NCI-H1694 treated with DMSO at 0.1 percent for 48 hours (cell line): ENCODE measurements around the gene ZBTB12.

ENCODE experiments used
- DNase-seq: peaks from one replicate; lab custom pipeline; 2025; lab: John Stamatoyannopoulos, UW

ZBTB12 gene

DNA sequence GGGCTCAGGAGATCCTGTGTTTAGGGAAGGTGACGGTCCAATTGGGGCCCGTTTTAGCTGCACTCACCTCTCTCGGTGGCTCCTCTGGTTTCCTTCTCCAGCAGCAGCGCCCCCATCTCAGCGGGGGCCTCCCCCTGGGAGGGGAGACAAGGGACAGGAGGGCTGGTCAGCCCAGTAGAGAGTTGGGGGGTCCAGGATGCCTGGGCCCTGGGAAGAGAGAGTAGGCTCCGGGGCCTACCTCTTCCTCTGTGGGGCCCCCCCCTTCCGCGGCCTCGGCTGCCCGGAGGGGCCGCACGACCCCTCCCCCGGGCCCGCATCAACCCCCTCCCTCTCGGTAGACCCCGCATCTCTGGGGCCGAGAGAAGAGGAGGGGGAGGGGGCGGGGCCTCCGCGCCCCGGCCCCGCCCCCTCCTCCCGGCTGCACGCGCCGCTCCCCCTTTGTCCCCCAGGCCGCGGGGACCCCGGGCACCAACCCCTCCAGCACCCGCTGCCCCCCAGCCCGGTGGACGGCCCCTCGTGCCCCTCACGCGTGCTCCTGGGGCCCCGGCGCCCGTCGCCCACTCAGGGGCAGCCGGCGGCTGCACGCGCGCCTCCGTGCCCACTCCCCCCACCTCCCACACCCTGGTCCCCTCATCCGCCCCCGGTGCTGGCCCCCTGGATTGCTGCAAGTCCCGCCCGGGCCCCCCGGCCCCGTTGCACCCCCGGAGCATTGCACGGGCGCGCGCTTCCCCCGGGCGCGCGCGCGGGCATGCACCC, 4.9 kb downstream of the ZBTB12 start:
- no peak for DNase-seq

GRCh38 chr6:31896493-31896855, 5.4 kb downstream of the ZBTB12 start:
- no peak for DNase-seq

DNA sequence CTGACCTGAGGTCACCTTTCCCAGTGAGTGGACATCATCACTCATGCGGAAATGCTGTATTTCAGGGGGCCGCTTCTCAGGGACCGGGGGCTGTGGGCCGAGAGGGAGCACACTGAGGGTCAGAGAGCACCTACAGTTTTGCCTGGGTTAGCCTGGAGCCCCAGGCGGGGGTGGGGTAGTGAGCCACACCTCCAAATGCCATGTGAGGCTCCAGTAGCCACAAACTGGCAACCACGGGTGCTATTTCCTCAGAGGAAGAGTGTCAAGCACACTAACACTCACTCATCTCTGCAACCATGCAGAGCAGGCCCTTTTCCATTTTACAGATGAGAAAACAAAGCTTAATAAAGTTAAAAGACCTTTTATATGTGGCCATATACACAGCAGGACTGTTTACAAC, 9.1 kb downstream of the ZBTB12 start:
- DNase-seq, result no peak

GRCh38 chr6:31889331-31889972, 12.4 kb downstream of the ZBTB12 start:
- DNase-seq, result no peak

DNA sequence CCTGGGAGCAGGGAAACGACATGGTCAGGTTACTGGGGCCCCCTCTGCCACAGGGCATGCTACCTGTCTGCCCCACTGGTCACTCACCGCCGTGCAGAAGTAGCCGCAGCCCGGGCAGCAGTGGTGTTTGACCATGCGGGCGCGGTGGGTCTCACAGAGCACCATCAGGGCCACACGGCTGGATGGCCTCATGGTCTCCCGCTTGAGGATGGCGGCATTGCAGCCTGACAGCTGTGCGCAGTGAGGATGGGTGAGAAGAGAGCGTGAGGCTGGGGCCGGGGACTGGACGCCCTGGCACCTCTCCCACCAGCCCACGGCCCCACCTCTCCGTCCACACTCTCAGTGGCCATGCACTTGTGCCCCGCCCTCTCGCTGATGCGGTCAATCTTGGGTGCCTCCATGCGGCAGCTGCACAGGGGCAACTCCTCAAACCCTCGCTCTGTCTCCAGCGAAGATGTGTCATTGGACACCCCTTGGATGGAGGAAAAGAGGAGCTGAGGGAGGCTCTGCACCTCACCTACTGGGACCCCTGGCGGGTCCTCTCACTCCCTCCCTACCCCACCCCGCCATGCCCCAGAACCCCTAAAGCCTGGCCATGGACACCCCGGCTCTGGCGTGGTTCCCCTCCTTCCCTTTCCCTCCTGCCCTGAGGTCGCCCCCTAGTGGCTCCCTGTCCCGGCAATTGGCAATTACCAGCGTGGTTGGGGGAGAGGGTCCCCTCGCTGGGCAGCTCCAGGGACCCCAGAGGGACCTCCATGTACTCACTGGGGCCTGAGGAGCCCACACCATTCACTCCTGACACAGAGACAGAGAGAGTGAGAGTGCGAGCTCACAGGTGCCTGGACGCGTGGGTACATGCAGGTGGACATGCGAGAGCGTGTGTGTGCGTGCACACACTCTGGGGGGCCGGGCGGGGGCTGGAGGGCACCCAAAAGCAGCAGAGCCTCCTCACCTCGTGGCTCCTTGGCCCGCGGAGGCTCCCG, 13.3 kb downstream of the ZBTB12 start:
- DNase-seq, result no peak

GRCh38 chr6:31887173-31888007, 14.5 kb downstream of the ZBTB12 start:
- no peak for DNase-seq

GRCh38 chr6:31886541-31886991, 15.3 kb downstream of the ZBTB12 start:
- DNase-seq, result no peak

DNA sequence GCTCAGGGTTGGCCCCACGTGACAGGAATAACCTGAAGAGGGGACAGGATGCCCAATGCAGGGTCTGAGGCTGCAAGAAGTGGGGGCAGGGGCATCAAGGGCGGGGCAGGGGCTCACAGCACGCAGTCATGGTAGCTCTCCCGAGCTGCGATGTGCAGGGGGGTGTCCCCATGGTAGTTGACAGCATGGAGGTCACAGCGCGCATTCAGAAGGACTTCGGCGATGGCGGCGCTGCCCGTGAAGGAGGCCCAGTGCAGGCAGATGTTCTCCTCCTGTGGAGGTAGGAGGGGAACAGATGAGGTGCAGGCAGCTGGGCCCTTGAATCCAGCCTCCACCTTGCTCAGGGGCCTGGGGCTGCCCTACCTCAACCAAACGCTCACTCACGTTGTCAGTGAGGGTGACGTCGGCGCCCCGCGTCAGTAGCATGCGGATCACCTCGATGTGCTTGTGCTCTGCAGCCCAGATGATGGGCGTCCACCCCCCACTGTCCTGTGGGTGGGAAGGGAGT, 17.3 kb downstream of the ZBTB12 start:
- DNase-seq, result no peak

DNA sequence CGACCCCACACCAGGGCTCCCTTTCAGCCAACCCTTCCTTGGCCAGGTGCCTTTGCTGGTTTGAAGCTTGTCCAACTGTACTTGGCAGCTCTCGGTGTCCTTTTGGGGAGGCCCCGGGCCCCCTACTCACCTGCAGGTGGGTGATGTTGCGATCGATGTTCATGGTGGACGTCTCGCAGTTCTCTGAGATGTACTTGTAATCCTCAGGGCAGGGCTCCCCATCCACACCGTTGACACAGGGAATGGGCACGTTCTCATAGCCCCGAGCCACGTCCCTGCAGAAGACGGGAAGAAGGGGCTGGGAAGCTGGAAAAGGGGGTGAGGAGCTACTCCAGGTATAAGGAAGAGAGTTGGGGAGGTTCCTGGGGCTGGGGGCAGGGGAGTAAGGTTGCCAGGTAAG, 18.2 kb downstream of the ZBTB12 start:
- DNase-seq, result no peak

- DNase-seq, result no peak
Measured at GRCh38 chr6:31882344-31882743, 19.5 kb downstream of the ZBTB12 start.

DNA sequence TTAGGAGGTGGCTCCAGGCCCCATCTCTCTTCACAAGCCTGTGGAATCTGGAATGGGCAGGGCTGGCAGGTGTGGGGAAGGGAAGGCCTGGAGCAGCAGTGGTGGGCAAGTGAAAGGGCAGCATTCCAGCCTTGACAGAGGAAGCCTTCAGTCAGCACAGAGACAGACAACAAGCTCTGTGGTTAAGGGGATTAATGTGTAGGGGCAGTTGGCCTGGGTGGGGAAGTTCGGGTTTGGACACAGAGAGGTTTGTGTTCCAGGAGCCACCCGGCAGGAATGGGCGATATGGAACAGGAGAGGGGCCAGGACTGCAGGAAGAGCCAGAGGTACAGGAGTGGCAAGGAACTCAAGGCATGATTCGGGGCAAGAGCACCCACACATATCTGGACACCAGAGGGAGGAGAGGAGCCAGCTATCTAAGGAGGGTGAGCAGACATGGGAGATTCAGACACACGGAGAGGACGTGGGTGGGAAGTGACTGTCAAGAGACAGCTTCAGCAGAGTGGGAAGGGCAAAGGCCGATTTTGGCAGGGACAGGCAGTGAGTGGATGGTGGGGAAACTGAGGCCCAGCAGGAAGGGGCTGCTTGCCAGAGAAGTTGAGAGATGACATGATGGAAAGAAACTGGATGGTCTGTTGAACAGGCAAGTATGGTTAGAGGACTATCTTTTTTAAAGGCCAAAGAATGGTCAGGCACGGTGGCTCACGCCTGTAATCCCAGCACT, 20.6 kb downstream of the ZBTB12 start:
- DNase-seq, result no peak

DNA sequence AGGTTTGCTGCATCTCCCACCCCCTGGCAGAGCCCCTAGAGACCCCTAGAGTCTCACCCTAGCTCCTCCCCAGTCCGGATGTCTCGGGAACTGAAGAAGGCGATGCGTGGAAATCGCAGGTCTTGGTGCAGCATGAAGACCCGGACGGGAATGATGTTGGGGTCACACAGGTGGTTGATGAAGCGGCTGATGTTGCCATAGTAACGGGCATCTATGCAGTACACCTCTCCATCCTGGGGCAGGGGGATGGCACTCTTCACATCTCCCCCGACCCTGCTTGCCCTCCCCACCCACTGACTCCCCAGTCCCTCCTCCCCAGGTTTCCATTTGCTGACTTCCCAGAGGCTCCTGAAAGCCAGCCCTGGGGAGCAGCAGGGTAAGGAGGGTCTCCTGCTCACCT, 21.3 kb downstream of the ZBTB12 start:
- DNase-seq, result no peak

DNA sequence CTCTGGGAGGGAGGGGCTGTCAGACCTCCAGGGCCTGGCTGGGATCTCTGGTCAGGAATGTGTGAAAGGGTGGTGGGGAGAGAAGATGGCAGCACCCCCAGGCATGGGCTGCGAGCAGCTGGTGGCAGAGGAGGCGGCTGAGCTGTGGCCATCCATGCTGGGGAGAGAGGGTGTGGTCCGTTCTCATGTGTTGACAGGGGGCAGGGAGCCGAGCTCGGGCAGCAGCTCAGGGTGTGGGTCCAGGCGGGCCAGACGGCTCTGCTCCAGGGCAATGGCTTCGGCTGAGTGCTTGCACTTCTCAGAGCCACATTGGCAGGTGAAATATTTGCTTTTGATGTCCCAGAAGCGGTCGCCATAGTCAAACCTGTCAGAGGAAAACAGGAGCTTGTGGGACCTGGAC, 22.0 kb downstream of the ZBTB12 start:
- no peak for DNase-seq

DNA sequence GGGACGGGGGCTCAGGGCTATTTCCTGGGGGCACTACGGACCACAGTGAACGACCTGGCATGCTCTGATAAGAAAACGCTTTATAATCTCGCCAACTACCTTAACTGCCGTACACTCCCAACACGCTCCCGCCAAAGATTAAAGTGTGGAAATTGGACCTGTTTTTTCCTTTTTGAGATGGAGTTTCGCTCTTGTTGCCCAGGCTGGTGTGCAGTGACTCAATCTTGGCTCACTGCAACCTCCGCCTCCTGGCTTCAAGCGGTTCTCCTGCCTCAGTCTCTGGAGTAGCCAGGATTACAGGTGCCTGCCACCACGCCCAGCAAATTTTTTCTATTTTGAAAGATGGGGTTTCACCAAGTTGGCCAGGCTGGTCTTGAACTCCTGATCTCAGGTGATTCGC, 22.7 kb downstream of the ZBTB12 start:
- no peak for DNase-seq

DNA sequence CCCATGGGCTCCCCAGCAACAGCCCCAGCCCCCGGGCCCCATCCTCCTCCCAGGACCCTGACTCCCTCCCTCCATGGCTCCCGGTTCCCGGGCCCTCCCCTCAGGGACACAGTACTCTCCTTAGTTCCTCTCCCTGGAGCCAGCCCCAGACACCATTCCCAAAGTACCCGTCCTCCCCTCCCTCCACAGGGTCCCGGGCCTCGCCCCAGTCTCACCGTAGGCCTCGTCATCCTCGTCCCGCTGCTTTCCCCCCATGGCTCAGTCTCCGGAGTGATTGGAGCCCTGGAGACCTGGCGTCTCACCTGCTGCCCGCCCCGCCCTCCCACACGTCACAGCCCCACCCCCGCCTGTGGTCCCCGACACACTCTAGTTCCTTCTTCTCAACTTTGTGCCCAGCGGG, 23.2 kb downstream of the ZBTB12 start, which contains the start of gene SLC44A4:
TSS of gene SLC44A4 (minus strand) at position 272 of the 400 bp plus-strand sequence. CDS start at position 255, 17 bp downstream.
- no peak for DNase-seq

DNA sequence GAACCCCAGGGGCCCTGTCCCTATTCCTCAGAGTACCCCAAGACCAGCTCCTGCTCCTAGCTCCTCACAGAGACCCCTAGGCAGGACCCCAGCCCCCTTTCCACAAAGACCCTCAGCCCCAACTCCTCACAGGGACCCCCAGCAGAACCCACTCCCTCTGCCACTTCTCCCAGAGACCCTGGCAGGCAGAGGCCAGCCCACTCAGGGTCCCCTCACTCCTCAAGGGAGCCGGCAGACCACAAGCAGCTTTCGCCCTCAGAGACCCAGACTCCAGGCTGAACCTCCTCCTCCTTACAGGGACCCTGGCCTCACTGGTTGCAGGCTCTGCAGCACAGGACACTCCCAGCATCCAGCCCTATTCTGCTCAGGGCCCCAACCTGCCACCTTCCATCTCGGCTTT, 23.7 kb downstream of the ZBTB12 start:
- no peak for DNase-seq

GRCh38 chr6:31877651-31878161, 24.2 kb downstream of the ZBTB12 start:
- DNase-seq, result no peak

DNA sequence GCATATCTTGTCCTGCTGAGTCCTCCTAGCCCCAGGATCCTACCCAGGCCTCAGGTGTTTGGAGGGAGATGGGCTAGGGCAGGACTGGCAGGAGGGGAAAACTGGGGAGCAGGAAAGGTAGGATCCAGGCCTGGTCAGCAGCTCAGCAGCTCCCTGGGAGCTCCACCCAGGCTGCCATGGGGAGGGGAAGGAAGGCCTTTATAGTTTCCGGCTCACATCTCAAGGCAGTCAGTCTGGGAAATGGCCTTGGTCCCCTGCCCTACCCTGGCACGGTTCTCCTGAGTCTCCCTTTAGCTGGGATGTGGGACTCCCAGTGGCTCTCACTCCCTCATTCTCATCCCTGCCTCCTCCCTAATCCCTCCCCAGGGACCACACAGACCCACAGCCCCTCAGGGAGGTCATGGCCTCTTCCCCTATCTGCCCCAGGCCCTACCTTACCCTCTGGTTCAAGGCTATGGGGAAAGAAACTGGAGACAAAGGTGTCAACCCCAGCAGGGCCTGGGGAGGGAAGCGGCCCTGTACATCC, 24.7 kb downstream of the ZBTB12 start:
- no peak for DNase-seq

- no peak for DNase-seq
Measured at GRCh38 chr6:31876357-31876756, 25.5 kb downstream of the ZBTB12 start.

DNA sequence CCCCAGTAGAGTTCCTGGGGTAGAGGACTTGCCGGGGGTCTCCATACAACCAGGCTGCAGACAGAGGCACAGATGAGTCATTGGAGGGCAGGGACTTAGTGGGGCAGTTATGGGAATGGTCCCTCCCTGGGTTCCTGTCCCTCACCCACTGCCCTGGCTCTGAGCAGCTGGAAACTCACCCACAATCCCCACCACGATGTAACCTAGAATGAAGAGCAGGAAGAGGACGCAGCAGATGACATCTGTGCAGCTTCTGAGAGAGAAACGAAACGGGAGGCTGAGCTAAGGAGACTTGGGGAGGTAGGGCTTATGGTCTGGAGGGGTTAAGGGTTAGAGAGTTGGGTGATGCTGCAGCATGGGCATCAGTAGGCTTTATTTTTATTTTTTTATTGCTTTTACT, 26.0 kb downstream of the ZBTB12 start:
- DNase-seq, result no peak
